22Rv1 (cell line): Measurements from ENCODE around the gene RB1.

Experiments used
- CTCF ChIP-seq: fragments of 450-650 bp; IDR thresholded peaks from 2 replicates; pipeline ENCODE4 v1.5.1; 2017; ENCODE audit warnings: mild to moderate bottlenecking
- ZFX ChIP-seq: fragments of 450-650 bp; IDR thresholded peaks from 2 replicates; pipeline ENCODE4 v1.6.1; 2017; ENCODE audit warnings: antibody characterized with exemption, borderline replicate concordance

GRCh38 chr13:48295271-48295670 lies 8.3 kb upstream of the RB1 start:
- TF ChIP-seq CTCF (no peak), ZFX (no peak)
